HG02571 (cell line): ENCODE measurements around the gene MTO1.
"Not testable (repeated sequence)": the region's sequence is repeated elsewhere in the genome, so short reads cannot be mapped to it uniquely, and the experiment has no call there.

ENCODE experiments used
- ATAC-seq: cut with Tn5 transposase; IDR thresholded peaks from one replicate; pipeline ENCODE4 v1.9.1; 2021; ENCODE audit warnings: mild to moderate bottlenecking, moderate library complexity; ENCODE audit not compliant: unreplicated experiment

The MTO1 gene, protein sequence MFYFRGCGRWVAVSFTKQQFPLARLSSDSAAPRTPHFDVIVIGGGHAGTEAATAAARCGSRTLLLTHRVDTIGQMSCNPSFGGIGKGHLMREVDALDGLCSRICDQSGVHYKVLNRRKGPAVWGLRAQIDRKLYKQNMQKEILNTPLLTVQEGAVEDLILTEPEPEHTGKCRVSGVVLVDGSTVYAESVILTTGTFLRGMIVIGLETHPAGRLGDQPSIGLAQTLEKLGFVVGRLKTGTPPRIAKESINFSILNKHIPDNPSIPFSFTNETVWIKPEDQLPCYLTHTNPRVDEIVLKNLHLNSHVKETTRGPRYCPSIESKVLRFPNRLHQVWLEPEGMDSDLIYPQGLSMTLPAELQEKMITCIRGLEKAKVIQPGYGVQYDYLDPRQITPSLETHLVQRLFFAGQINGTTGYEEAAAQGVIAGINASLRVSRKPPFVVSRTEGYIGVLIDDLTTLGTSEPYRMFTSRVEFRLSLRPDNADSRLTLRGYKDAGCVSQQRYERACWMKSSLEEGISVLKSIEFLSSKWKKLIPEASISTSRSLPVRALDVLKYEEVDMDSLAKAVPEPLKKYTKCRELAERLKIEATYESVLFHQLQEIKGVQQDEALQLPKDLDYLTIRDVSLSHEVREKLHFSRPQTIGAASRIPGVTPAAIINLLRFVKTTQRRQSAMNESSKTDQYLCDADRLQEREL

DNA sequence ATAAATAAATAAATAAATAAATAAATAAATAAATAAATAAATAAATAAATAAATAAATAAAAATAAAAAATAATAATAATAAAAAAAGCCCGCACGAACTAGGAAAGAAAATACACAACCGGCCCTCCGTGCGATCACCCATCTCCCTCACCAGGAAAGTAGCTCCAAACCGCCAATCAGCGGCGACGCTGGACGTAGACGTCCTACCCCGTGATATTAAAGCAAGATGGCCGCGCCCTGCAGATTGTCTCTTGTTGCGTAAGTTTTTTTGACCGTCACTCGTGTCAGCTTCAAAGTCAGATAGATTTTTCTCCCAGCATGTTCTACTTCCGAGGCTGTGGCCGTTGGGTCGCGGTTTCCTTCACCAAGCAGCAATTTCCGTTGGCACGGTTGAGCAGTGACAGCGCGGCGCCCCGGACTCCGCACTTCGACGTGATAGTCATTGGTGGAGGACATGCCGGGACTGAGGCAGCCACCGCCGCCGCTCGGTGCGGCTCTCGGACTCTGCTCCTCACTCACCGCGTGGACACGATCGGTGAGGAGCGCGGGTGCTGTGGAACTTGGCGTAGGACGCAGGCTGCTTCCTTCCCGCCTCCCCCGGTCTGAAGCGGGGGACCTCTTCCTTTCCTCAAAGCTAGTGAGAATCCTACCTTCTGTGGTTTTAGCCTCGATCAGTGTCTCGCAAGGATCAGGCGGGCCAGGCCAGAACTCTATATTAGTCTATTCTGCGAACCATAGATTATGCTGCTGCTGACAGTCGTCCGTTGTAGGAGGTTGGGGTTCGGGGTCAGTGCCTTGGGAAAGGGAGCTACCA, at the start of gene MTO1:
Gene MTO1, plus strand, starts transcription at position 201 of the 814 bp plus-strand sequence. Its CDS starts 118 bp downstream, at position 319.
- peak; percentile 97 for ATAC-seq

DNA sequence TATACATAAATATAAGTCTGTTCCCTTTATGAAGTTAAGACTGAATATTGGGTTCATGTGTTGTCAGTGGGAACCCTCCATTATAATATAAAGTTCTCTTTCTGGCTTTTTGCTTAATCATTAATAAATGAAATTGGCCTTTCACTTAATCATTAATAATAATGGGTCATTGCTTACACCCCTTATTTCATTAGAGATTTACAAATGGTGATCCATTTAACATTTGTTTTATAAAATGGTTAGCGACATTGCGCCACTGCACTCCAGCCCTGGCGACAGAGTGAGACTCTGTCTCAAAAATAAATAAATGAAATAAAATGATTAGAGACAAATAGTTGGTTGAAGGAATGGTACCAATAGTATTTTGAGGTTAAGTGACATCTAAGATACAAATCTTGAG, 48.4 kb upstream of the MTO1 start:
- ATAC-seq = no peak

DNA sequence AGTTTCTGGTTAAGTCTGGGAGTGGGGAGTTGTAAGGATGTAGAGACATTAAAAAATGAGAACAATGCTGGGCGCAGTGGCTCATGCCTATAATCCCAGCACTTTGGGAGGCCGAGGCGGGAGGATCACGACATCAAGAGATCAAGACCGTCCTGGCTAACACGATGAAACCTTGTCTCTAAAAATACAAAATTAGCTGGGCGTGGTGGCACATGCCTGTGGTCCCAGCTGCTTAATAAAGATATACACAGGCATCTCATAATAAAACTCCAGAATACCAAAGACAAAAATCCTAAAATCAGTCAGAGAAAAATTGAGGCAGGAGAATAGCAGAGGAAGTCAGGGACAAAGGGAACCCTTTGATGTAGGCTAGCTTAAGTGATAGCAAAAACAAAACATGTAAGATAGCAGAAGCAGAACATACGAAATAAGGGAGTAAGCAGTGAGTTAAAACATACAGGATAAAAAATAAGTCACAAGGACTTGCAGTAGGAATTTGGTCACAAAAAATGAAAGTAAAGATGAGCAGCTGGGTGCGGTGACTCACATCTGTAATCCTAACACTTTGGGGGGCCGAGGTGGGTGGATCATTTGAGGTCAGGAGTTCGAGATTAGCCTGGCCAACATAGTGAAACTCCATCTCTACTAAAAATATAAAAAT, 43.3 kb upstream of the MTO1 start:
- ATAC-seq = no peak

DNA sequence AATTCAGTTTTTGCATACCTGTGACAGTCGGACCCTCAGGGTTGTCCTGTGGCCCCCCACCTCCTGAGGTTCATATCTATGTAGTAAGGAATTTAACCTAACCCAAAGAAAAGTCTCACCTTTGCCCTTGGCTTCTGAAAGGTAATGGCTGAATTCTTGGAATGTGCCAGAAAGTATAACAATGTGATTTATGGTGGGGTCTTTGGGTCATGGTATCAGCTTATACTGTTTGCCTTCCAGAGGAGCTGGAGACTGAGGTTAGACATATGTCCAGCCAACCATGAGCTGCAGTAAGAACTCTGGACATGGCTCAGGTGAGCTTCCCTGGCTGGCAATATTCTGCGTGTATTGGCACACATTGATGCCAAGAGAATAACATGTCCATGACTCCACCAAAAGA, 40.0 kb upstream of the MTO1 start:
- no peak for ATAC-seq

DNA sequence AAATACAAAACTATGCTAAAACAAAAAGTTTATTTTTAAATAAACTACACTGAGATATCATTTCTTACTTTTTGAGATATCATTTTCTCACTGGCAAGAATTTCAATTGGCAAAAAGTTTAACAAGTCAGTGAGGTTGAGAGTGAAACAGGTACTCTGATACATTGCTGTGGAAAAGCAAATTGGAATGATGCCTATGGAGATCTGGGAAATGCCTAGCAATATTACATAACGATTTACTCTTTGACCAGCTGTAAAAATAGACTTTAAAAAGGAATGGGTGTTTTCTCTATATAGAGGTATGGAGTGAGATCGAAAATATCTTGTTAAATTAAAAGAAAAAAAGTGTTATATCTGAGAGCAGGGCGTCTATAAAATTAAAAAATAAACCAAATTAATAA, 26.3 kb upstream of the MTO1 start:
- ATAC-seq = no peak

DNA sequence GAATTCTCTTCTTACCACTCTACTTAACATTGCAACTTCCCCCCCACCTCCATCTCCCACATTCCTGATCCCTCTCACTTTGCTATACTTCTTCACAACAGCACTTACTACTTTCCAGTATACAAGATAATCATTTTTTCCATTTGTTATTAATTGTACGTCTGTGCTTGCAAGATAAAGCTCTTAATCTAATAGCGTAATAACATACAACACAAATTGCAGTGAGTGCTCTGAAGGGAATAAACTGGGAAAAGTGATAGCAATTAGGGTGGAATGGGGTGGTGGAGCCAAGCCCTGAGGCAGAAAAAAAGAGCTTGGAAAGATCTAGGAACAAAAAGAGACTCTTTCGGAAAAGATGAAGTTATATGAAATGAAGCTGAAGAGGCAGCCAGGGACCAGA, 18.0 kb upstream of the MTO1 start:
- no peak for ATAC-seq

DNA sequence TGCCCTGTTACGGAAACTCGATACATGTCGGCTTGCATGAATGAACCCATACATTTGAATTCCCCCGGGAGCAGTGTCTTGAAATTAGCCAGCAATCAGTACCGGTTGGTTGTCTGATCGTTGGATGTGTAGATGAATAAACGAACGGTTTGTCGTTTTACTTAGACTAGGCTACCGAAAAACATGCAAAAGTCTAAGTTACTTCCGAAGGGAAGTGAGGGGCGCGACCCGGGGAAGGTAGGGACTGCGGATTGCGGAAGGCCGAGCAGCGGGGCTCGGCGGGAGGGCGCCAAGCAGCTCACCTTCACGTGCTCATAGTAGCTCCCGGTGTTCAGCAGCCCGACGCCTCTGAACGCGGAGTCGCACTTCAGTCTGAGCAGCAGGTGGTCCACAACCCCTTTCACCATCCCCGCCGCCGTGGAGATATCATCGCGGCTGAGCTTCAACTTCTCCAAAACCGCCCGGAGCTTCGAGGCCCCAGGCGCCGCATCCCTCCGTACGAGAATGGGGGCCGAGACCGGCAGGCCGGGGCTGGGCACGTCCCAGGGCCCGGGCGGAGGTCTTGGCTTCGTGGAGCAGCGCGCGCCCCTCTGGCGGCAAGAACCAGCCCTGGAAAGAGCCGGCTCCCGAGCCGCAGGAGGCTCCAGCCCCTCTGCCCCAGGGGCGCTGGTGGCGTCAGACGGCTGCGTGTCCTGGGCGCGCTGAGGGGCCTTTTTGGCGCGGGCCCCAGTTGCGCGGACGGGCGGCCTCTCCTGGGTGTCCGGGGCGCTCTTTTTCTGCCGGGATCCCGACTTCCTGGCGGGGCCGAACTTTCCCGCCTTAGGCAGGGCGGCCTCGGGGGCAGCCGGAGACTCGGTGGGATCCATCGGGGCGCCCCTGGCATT, 10.1 kb upstream of the MTO1 start:
- ATAC-seq = peak; percentile 45

DNA sequence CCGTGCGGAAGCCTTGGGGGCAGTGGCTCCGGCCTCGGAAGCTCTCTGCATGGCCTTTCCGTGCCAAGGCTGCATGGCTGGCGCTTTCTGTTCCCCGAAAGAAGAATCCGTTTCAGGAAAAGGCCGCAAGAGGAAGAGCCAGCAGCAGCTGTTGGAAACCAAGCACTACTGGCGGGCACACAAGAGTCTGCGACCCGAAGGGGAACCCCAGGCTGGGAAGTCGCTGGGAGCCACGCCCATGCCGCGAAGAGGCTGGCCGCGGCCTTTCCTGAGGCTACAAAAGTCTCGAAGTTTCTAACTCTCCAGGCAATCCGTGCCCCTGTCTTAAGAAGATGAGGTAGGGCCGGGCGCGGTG, 9.5 kb upstream of the MTO1 start, which contains the start of gene CGAS:
Gene CGAS, minus strand, starts transcription at position 191 of the 355 bp plus-strand sequence. Its CDS starts 116 bp downstream, at position 75.
- ATAC-seq = peak; percentile 73

DNA sequence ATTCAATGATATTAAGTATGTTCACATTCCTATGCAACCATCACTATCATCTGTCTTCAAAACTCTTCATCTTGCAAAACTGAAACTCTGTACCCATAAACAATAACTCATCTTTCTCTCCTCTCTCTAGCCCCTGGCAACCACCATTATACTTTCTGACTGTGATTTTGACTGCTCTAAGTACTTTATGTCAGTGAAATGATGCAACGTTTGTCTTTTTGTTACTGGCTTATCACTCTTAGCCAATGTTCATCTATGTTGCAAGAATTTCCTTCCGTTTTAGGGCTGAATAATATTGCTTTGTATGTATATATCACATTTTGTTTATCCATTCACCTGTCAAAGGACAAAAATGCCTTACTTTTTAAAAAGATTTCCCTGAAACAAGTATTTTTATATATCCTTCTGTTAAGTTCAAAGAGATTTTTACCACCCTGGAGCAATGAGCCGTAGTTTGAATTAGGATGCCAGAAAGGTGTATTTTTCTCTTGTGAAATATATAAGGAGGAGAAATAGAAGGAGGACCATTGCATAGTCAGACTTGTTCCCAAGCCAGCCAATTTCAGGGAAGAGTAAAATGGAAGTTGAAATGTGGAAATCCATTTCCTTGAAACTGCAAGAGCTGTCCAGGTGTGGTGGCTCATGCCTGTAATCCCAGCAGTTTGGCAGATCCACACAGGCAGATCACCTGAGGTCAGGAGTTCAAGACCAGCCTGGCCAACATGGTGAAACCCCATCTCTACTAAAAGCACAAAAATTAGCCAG, 5.5 kb upstream of the MTO1 start:
- no peak for ATAC-seq

DNA sequence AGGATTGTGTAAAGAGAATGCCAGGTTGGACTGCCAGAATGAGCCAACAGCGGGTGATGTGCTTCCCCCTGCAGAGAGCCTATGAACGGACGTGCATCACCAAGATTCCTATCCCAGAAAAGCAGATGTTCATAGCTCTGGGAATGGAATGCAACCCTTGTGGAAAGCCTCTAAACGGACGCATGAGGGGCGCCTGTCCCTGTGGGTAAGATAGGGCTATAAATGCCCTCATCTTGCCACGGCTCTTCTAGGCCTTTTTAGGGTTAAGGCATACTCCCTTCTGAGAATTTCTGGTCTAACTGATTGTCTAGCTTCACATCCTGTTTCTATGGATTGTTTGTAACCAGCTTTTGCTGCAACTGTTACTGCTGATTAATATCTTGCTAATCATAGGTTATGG, 2.1 kb upstream of the MTO1 start:
- not testable (repeated sequence) for ATAC-seq

DNA sequence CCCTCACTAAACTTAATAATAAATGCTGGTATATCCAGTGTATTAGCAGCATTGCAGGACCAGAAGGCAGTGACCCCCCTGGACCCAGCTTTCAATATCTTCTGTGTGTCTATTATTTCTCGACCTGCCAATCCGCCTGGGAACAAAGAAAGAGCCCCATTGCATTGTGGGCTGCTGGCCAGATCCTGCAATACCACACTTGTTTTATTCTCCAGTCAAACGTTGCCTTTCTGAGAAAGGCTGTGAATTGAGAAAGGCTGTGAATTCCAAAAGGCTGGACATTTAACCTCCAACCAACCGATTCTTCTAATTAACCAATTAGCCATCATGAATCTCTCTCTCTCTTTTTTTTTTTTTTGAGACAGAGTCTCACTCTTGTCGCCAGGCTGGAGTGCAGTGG, 1.5 kb upstream of the MTO1 start:
- no peak for ATAC-seq

DNA sequence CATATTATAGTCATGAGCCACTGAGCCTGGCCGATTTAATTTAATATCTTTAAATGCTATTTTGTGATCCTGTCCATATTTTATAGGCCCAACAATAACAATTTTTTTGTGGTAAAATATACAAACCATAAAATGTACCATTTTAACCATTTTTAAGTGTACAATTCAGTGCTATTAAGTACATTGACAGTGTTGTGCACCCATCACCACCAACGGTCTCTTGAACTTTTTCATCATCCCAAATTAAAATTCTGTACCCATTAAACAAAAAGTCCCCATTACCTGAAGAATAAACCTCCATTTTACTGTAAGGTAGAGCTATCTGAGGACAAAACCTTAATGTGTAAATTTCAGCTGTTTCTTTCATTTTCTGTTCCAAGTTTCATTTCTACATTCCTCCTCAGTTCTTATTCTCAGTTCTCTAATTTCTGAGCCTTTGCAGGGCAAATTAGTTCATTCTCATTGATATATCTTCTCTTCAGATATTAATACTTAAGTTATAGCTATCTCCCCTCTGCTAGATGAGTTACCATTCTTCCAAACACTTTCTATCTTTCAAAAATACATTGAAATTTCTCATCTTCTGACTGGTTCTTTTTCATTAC, 10.3 kb downstream of the MTO1 start:
- peak; percentile 91 for ATAC-seq

DNA sequence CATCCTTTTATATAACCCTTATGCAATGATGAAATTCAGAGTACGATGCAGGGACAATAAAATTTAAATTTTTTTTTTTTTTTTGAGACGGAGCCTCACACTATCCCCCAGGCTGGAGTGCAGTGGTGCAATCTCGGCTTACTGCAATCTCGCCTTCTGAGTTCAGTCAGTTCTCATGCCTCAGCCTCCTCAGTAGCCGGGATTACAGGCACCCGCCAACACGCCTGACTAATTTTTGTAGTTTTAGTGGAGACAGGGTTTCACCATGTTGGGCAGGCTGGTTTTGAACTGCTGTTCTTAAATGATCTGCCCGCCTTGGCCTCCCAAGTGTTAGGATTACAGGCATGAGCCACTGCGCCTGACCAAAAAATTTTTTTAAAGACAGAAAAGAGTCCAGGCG, 15.2 kb downstream of the MTO1 start:
- ATAC-seq = no peak

DNA sequence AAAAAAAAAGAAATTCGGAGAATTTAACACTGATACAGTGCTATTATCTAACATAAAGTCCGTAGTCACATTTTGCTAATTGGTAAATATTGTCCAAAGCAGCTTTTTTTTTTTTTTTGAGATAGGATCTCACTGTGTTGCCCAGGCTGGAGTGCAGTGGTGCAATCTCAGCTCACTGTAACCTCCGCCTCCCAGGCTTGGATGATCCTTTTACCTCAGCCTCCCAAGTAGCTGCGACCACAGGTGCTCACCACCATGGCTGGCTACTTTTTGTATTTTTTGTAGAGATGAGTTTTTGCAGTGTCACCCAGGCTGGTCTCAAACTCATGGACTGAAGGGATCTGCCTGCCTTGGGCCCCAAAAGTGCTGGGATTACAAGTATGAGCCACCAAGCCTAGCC, 15.9 kb downstream of the MTO1 start:
- no peak for ATAC-seq

DNA sequence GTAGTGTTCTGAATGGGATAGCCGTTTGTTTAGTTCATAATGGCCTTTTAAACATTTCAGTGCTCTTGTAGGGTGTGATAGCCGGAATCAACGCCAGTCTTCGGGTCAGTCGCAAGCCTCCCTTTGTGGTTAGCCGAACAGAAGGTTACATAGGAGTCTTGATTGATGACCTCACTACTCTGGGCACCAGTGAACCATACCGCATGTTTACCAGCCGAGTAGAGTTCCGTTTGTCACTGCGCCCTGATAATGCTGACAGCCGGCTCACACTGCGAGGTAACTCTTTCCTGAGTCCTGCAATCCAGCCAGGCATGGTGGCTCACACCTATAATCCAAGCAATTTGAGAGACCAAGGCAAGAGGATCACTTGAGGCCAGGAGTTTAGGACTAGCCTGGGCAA, 20.4 kb downstream of the MTO1 start:
- ATAC-seq = no peak

DNA sequence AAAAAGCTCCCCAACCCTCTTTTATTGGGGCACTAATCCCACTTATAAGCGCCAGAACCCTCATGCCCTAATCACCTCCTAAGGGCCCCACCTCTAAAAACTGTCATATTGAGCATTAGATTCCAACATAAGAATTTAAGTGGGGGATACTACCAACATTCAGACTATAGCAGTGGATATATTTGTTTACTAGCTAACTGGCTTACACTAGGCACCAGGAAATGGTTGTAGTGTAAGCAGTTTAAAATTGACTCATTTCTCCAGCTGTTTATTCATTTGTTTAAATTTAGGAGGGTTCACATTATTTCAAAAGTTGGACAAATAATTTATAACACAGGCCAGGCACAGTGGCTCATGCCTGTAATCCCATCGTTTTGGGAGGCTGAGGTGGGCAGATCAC, 22.9 kb downstream of the MTO1 start:
- no peak for ATAC-seq

DNA sequence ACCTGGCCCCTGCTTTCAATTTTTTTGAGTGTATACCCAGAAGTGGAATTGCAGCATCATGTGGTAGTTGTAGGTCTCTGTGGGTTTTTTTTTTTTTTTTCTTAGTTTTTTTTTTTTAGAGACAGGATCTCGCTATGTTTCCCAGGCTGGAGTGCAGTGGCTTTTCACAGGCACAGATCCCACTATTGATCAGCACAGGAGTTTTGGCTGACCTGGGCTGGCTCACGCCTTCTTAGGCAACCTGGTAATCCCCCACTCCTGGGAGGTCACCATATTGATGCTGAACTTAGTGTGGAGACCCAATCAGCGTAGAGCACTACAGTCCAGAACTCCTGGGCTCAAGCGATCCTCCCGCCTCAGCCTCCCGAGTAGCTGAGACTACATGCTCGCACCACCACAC, 25.9 kb downstream of the MTO1 start:
- ATAC-seq = no peak

DNA sequence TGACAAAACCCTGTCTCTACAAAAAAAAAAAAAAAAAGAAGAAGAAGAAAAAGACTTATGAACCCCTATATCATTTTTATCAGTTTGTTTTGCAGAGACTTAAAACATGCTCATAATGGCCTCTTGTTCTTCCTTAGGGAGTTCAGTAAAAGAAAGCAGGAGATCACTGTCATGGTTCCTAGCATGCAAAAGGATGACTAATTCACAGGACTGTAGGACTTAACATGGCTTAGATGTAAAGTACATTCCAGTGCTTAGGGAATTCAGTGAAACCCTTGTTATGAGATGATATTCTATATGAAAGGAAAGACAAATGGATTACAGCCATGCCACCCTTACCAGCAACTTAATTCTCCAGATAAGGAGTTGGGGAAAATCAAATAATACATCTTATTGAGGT, 29.8 kb downstream of the MTO1 start:
- no peak for ATAC-seq

DNA sequence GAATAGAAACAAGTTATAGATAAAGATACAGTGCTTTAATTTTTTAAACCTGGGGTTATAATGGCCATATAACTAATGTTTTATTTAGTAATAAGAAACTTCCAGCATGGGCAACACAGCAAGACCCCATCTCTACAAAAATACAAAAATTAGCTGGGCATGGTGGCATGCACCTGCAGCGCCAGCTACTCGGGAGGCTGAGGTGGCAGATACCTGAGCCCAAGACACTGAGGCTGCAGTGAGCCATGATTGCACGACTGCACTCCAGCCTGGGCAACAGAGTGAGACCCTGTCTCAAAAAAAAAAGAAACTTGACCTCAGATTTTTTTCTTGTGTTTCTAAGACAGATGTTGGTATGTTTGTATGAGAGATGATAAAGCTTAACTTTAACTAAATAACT, 36.4 kb downstream of the MTO1 start:
- no peak for ATAC-seq
